Smooth muscle cell (in vitro differentiated cells): Measurements from ENCODE around the gene CHN2. TPM values are rescaled to one million over a fixed set of nuclear protein-coding genes. Genes with fewer than 3 reads are reported as not detected.
A peak's percentile ranks its signal among the peaks of the same experiment; 100 is the strongest.

ENCODE experiments used
- DNase-seq: peaks from one replicate; lab custom pipeline; 2025; ENCODE audit not compliant: unreplicated experiment; lab: John Stamatoyannopoulos, UW
- H2AFZ ChIP-seq: fragments of 200-600 bp; sonication (generic); 2 replicates; pipeline ENCODE4 v1.6.0; 2016; ENCODE audit warnings: antibody characterized with exemption, low read depth, mild to moderate bottlenecking
- H3F3A ChIP-seq: fragments of 200-600 bp; sonication (generic); 2 replicates; pipeline ENCODE4 v1.6.0; 2017; ENCODE audit warnings: antibody characterized with exemption, low read depth
- H3K27ac ChIP-seq: fragments of 200-600 bp; sonication (generic); 2 replicates; pipeline ENCODE4 v1.5.1; 2016; ENCODE audit warnings: low read depth, mild to moderate bottlenecking
- H3K27me3 ChIP-seq: fragments of 200-600 bp; sonication (generic); 2 replicates; pipeline ENCODE4 v1.6.1; 2016; ENCODE audit warnings: low read depth, mild to moderate bottlenecking
- H3K36me3 ChIP-seq: fragments of 200-600 bp; sonication (generic); 2 replicates; pipeline ENCODE4 v1.5.1; 2016; ENCODE audit warnings: low read depth
- H3K4me1 ChIP-seq: fragments of 200-600 bp; sonication (generic); 2 replicates; pipeline ENCODE4 v1.5.1; 2016; ENCODE audit warnings: low read depth
- H3K4me2 ChIP-seq: fragments of 200-600 bp; sonication (generic); 2 replicates; pipeline ENCODE4 v1.6.0; 2016; ENCODE audit warnings: mild to moderate bottlenecking
- H3K4me3 ChIP-seq: fragments of 200-600 bp; sonication (generic); 2 replicates; pipeline ENCODE4 v1.5.1; 2016; ENCODE audit warnings: mild to moderate bottlenecking
- H3K79me2 ChIP-seq: fragments of 200-600 bp; sonication (generic); 2 replicates; pipeline ENCODE4 v1.6.0; 2016; ENCODE audit warnings: low read depth, mild to moderate bottlenecking
- H3K9ac ChIP-seq: fragments of 200-600 bp; sonication (generic); 2 replicates; pipeline ENCODE4 v1.6.0; 2016; ENCODE audit warnings: low read depth
- H3K9me3 ChIP-seq: fragments of 200-600 bp; sonication (generic); replicated peaks from 2 replicates; pipeline ENCODE4 v1.5.1; 2016; ENCODE audit warnings: low read depth
- H4K20me1 ChIP-seq: fragments of 200-600 bp; sonication (generic); 2 replicates; pipeline ENCODE4 v1.6.0; 2016; ENCODE audit warnings: low read depth
- CTCF ChIP-seq: fragments of 200-600 bp; sonication (generic); IDR thresholded peaks from 2 replicates; pipeline ENCODE4 v1.5.1; 2017; ENCODE audit warnings: borderline replicate concordance, mild to moderate bottlenecking, antibody characterized with exemption; ENCODE audit not compliant: insufficient read depth, poor library complexity, severe bottlenecking
- WGBS: methylation state at CpG from one replicate; pipeline ENCODE4 v1.1.7; 2016; ENCODE audit warnings: low lambda C conversion rate; 5-methylcytosine and 5-hydroxymethylcytosine counted together
- polyA plus RNA-seq: library from polyadenylated mRNA; unstranded; fragments of >200 nt; fragmentation: Nextera tagmentation; extraction: Ambion mirVana; gene quantifications from 2 replicates; pipeline ENCODE4 v1.2.1, GENCODE V29; 2016
- total RNA-seq: library from RNA; depleted of rRNA; stranded (reverse); fragments of >200 nt; gene quantifications from 2 replicates; pipeline ENCODE4 v1.2.3, GENCODE V29; 2014

The CHN2 gene
- total and polyA plus RNA-seq, 2 experiments from 2014 or later, result 7.4 to 20.7 TPM

DNA sequence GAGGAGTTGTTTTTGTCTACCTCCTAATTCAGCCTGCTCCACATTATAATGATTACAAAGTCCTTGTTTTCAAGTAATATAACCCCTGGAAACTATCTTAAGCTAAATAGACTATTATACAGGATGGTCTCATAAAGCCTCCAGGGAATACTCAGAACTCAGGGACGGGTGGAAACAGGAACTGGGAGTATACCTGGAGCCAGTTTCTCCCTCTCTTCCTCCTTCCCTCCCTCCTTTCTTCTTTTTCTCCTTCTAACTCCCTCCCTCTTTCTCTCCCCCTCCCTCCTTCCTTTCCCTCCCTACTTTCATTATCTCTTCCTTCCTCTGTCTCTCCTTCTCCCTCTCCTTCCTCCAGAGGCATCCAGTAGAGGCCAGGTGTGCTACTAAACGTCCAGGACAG lies 292.8 kb downstream of the CHN2 start:
- Histone ChIP-seq H3K4me2 (peak overlapping the region; percentile 62), H3K27ac (peak overlapping the region; percentile 95)
- TF ChIP-seq CTCF, result no peak

GRCh38 chr7:29488203-29488970 lies 293.8 kb downstream of the CHN2 start:
- peaks cover 15% of the 10 kb centered on the region for H3K4me1 ChIP-seq
- H3K9me3 ChIP-seq, result no peaks in the 10 kb centered on the region
- H3K79me2 ChIP-seq, result peaks cover 4% of the 10 kb centered on the region
- H4K20me1 ChIP-seq, result no peaks in the 10 kb centered on the region
- H3K4me3 ChIP-seq, result no peak overlapping the region
- H3K27me3 ChIP-seq, result no peaks in the 10 kb centered on the region
- peak overlapping the region; percentile 62 for H2AFZ ChIP-seq
- peaks cover 5% of the 10 kb centered on the region for H3F3A ChIP-seq
- H3K4me2 ChIP-seq, result peak overlapping the region; percentile 62
- no peaks in the 10 kb centered on the region for H3K36me3 ChIP-seq
- TF ChIP-seq CTCF, result no peak
- DNase-seq, result no peak
- 47% methylated on average over 8 of the region's 8 CpGs for WGBS
- peak overlapping the region; percentile 42 for H3K9ac ChIP-seq
- H3K27ac ChIP-seq, result peak overlapping the region; percentile 95

More for the DNA sequence above, 292.8 kb downstream of the CHN2 start:
- peak overlapping the region; percentile 62 for H2AFZ ChIP-seq
- WGBS, result 61% methylated on average over 2 of the region's 2 CpGs
- no peaks in the 10 kb centered on the region for H3K27me3 ChIP-seq
- no peaks in the 10 kb centered on the region for H3K9me3 ChIP-seq
- H4K20me1 ChIP-seq, result no peaks in the 10 kb centered on the region
- H3K4me3 ChIP-seq, result no peak overlapping the region
- peaks cover 5% of the 10 kb centered on the region for H3F3A ChIP-seq
- H3K36me3 ChIP-seq, result no peaks in the 10 kb centered on the region
- DNase-seq, result no peak
- peak overlapping the region; percentile 42 for H3K9ac ChIP-seq
- peaks cover 2% of the 10 kb centered on the region for H3K79me2 ChIP-seq
- H3K4me1 ChIP-seq, result peaks cover 20% of the 10 kb centered on the region

DNA sequence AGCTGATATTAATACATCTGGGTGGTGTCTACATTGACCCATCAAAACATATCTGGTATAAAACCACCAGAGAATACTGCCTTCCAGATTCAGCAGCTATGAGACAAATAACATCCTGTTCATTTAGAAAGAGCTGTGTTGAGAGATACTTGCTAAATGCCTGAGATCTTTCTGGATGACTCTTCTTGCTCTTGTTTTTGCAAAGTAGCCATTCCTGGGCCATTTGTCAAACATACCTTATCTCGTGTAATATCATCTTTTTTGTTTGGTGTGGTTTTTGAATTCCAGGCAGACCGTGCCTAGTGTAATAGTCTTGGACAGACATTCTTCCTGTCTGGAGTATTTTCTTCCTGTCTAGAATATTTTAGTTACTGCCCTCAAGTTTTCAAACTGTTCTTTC lies 294.4 kb downstream of the CHN2 start:
- Histone ChIP-seq H3K36me3 (no peaks in the 10 kb centered on the region), H4K20me1 (no peaks in the 10 kb centered on the region), H3K27me3 (no peaks in the 10 kb centered on the region), H3K27ac (peak overlapping the region; percentile 95), H3K9ac (peak overlapping the region; percentile 71), H3K79me2 (peaks cover 4% of the 10 kb centered on the region), H3K4me1 (peaks cover 14% of the 10 kb centered on the region), H2AFZ (no peak overlapping the region), H3K4me2 (peak overlapping the region; percentile 62), H3K4me3 (no peak overlapping the region), H3K9me3 (no peaks in the 10 kb centered on the region), H3F3A (peaks cover 5% of the 10 kb centered on the region)
- no peak for TF ChIP-seq CTCF
- no peak for DNase-seq
- 2% methylated on average over 2 of the region's 2 CpGs for WGBS
